ENCODE measurements around the gene HTR7. TPM values are rescaled to one million over a fixed set of nuclear protein-coding genes. Genes with fewer than 3 reads are reported as not detected.
"Not testable (repeated sequence)": the region's sequence is repeated elsewhere in the genome, so short reads cannot be mapped to it uniquely, and the experiment has no call there.

Gene HTR7
- total RNA-seq, 1 donor from 2014 or later, result 1.8 TPM

GRCh38 chr10:90822508-90822907, 35.3 kb downstream of the HTR7 start:
- no peak overlapping the region for H3K4me3 ChIP-seq
- no peaks in the 10 kb centered on the region for H3K4me1 ChIP-seq
- no peak for DNase-seq (ENCODE audit: low spot score in 2 of 2)
- H3K9me3 ChIP-seq, result peaks cover 0 to 19% of the 10 kb centered on the region in 2 donors
- intact Hi-C loops (cut with DNase I), result no loop called here
- no peak overlapping the region for H3K27ac ChIP-seq
- no peak for TF ChIP-seq CTCF (IDR thresholded peaks at IDR 0.05)
- H3K27me3 ChIP-seq, result no peaks in the 10 kb centered on the region
- H3K36me3 ChIP-seq, result no peaks in the 10 kb centered on the region

- H3K27ac ChIP-seq; H3K36me3 ChIP-seq; H3K4me3 ChIP-seq; H3K27me3 ChIP-seq; DNase-seq (ENCODE audit: low spot score in 2 of 2); H3K4me1 ChIP-seq; intact Hi-C loops (cut with DNase I): not testable (repeated sequence)
- H3K9me3 ChIP-seq, result peaks cover 0 to 19% of the 10 kb centered on the region in 2 donors
Observed at GRCh38 chr10:90821864-90822263, 36.0 kb downstream of the HTR7 start.

- DNase-seq (ENCODE audit: low spot score in 2 of 2), result no peak
- H3K27ac ChIP-seq, result no peak overlapping the region
Observed at GRCh38 chr10:90819911-90820310, 37.9 kb downstream of the HTR7 start.

GRCh38 chr10:90818736-90819135, 39.1 kb downstream of the HTR7 start:
- intact Hi-C loops (cut with DNase I), result no loop called here
- Histone ChIP-seq H3K36me3 (no peaks in the 10 kb centered on the region), H3K4me1 (no peaks in the 10 kb centered on the region), H3K4me3 (no peak overlapping the region), H3K27me3 (no peaks in the 10 kb centered on the region), H3K27ac (no peak overlapping the region), H3K9me3 (peaks cover 0 to 12% of the 10 kb centered on the region in 2 donors)
- no peak for DNase-seq (ENCODE audit: low spot score in 2 of 2)
- TF ChIP-seq CTCF (IDR thresholded peaks at IDR 0.05), result no peak

More at GRCh38 chr10:90819911-90820310, 37.9 kb downstream of the HTR7 start:
- H3K4me3 ChIP-seq, result no peak overlapping the region
- H3K4me1 ChIP-seq, result no peaks in the 10 kb centered on the region
- intact Hi-C loops (cut with DNase I), result no loop called here
- no peak for TF ChIP-seq CTCF (IDR thresholded peaks at IDR 0.05)
- H3K27me3 ChIP-seq, result no peaks in the 10 kb centered on the region
- H3K9me3 ChIP-seq, result peaks cover 0 to 12% of the 10 kb centered on the region in 2 donors
- no peaks in the 10 kb centered on the region for H3K36me3 ChIP-seq

- intact Hi-C loops (cut with DNase I), result no loop called here
- TF ChIP-seq CTCF (IDR thresholded peaks at IDR 0.05), result no peak
Observed at GRCh38 chr10:90817128-90817889, 40.5 kb downstream of the HTR7 start.

GRCh38 chr10:90816466-90816865, 41.4 kb downstream of the HTR7 start:
- H3K9me3 ChIP-seq, result no peaks in the 10 kb centered on the region
- H3K27ac ChIP-seq, result no peak overlapping the region
- intact Hi-C loops (cut with DNase I), result no loop called here
- TF ChIP-seq CTCF (IDR thresholded peaks at IDR 0.05), result no peak
- no peaks in the 10 kb centered on the region for H3K36me3 ChIP-seq
- no peaks in the 10 kb centered on the region for H3K27me3 ChIP-seq
- H3K4me3 ChIP-seq, result no peak overlapping the region
- DNase-seq (ENCODE audit: low spot score in 2 of 2), result no peak
- H3K4me1 ChIP-seq, result no peaks in the 10 kb centered on the region

More at GRCh38 chr10:90817128-90817889, 40.5 kb downstream of the HTR7 start:
- no peak for DNase-seq (ENCODE audit: low spot score in 2 of 2)
- Histone ChIP-seq H3K36me3 (no peaks in the 10 kb centered on the region), H3K9me3 (peaks cover 0 to 6% of the 10 kb centered on the region in 2 donors), H3K27ac (no peak overlapping the region), H3K27me3 (no peaks in the 10 kb centered on the region), H3K4me3 (no peak overlapping the region), H3K4me1 (no peaks in the 10 kb centered on the region)

Data from ascending aorta (tissue), 2 donors.